ENCODE results near the gene ADAMTS1.

Gene ADAMTS1

GRCh38 chr21:26844258-26845065 lies 747 bp downstream of the ADAMTS1 start:
- DNase-seq: no peak

- no peak for DNase-seq
Measured at GRCh38 chr21:26843933-26844257, 1.3 kb downstream of the ADAMTS1 start.

- no peak for DNase-seq
Measured at GRCh38 chr21:26842974-26843932, 2.0 kb downstream of the ADAMTS1 start.

- no peak for DNase-seq
Measured at GRCh38 chr21:26842300-26842699, 2.9 kb downstream of the ADAMTS1 start.

GRCh38 chr21:26840912-26841311 lies 4.3 kb downstream of the ADAMTS1 start:
- DNase-seq: no peak

GRCh38 chr21:26840201-26840600 lies 5.0 kb downstream of the ADAMTS1 start:
- DNase-seq: no peak

- DNase-seq: no peak
Measured at GRCh38 chr21:26837539-26837938, 7.7 kb downstream of the ADAMTS1 start.

- DNase-seq: no peak
Measured at GRCh38 chr21:26836528-26836927, 8.7 kb downstream of the ADAMTS1 start.

GRCh38 chr21:26835714-26836265 lies 9.4 kb downstream of the ADAMTS1 start:
- DNase-seq: no peak

- DNase-seq: no peak
Measured at GRCh38 chr21:26835027-26835713, 10.0 kb downstream of the ADAMTS1 start.

- no peak for DNase-seq
Measured at GRCh38 chr21:26834181-26834905, 10.9 kb downstream of the ADAMTS1 start.

- DNase-seq: no peak
Measured at GRCh38 chr21:26833460-26833939, 11.7 kb downstream of the ADAMTS1 start.

- DNase-seq: no peak
Measured at GRCh38 chr21:26833011-26833410, 12.2 kb downstream of the ADAMTS1 start.

- no peak for DNase-seq
Measured at GRCh38 chr21:26832546-26832945, 12.7 kb downstream of the ADAMTS1 start.

GRCh38 chr21:26826801-26827200 lies 18.4 kb downstream of the ADAMTS1 start:
- no peak for DNase-seq

- DNase-seq: no peak
Measured at GRCh38 chr21:26820509-26820908, 24.7 kb downstream of the ADAMTS1 start.

- no peak for DNase-seq
Measured at GRCh38 chr21:26819740-26820324, 25.4 kb downstream of the ADAMTS1 start.

- DNase-seq: no peak
Measured at GRCh38 chr21:26818906-26819305, 26.3 kb downstream of the ADAMTS1 start.

- no peak for DNase-seq
Measured at GRCh38 chr21:26815197-26815596, 30.0 kb downstream of the ADAMTS1 start.

GRCh38 chr21:26814386-26814785 lies 30.8 kb downstream of the ADAMTS1 start:
- no peak for DNase-seq

GRCh38 chr21:26813426-26813998 lies 31.7 kb downstream of the ADAMTS1 start:
- no peak for DNase-seq

Measured in activated CD4-positive, alpha-beta T cell treated with anti-CD3 and anti-CD28 coated beads for 1 hour (primary cell).